EL (cell line): Measurements from ENCODE around the gene EIF4G3.
"Not testable (repeated sequence)": the region's sequence is repeated elsewhere in the genome, so short reads cannot be mapped to it uniquely, and the experiment has no call there.

ENCODE experiments used
- DNase-seq: peaks from one replicate; pipeline ENCODE4 v3.0.0-alpha.2; 2016

The EIF4G3 gene

DNA sequence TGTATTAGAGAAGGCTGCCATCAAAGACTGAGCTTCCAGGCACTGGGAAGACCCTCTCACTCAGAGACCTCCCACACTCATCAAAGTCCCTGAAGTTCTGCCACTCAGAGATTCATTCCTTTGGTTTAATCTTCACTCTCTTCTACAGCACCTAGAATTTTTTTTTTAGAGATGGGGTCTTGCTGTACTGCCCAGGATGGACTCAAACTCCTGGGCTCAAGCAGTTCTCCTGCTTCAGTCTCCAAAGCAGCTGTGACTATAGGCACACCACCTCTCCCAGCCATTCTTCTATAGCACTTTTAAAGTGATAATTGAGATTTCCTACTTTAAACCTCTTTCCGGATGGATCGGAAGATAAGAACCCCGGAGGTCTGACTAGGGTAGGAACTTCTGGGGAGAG lies 385.9 kb downstream of the EIF4G3 start:
- no peak for DNase-seq

DNA sequence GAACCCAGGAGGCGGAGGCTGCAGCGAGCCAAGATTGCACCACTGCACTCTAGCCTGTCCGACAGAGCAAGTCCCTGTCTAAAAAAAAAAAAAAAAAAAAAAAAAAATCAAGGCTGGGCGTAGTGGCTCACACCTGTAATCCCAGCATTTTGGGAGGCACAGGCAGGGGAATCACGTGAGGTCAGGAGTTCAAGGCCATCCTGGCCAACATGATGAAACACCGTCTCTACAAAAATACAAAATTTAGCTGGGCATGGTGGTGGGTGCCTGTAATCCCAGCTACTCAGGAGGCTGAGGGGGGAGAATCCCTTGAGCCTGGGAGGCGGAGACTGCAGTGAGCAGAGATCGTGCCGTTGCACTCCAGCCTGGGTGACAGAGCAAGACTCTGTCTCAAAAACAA lies 387.1 kb downstream of the EIF4G3 start:
- not testable (repeated sequence) for DNase-seq

DNA sequence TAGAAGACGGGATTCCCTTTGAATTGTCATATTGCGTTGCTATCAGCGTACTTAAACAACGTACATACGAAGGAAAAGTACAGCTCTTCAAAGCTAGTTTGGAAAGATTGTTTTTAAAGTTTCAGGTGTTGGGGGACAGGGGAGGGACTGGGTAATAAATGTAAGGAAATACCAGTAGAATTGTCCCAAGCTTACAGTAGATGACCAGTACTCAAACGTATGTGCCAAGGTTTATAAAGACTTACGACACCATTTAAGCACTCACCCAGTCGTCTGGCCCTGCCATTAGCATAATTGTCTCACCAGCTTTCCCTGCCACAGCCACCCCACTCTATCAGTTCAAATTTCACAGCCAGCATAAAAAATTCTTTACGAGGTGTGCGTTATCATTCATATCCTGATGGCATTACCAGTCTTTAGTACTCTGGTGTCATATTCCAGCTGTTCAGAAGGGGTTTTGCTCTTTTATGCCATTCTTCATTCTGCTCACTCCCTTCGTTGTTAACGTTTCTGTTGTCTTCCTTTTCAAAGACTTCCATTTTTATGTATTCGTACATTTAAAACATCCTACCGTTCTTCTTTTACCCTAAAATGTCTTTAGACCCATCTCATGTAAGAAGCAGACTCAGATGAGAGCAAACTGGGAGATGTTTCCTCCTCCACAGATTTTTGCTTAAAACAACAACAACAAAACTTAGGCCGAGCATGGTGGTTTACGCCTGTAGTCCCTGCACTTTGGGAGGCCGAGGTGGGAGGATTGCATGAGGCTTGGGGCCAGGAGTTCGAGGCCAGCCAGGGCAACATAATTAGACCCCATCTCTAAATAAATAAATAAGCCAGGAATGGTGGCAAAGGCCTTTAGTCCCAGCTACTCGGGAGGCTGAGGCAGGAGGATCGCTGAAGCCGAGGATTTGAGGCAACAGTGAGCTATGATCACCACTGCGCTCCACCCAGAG lies 388.6 kb downstream of the EIF4G3 start:
- DNase-seq: peak; percentile 64

DNA sequence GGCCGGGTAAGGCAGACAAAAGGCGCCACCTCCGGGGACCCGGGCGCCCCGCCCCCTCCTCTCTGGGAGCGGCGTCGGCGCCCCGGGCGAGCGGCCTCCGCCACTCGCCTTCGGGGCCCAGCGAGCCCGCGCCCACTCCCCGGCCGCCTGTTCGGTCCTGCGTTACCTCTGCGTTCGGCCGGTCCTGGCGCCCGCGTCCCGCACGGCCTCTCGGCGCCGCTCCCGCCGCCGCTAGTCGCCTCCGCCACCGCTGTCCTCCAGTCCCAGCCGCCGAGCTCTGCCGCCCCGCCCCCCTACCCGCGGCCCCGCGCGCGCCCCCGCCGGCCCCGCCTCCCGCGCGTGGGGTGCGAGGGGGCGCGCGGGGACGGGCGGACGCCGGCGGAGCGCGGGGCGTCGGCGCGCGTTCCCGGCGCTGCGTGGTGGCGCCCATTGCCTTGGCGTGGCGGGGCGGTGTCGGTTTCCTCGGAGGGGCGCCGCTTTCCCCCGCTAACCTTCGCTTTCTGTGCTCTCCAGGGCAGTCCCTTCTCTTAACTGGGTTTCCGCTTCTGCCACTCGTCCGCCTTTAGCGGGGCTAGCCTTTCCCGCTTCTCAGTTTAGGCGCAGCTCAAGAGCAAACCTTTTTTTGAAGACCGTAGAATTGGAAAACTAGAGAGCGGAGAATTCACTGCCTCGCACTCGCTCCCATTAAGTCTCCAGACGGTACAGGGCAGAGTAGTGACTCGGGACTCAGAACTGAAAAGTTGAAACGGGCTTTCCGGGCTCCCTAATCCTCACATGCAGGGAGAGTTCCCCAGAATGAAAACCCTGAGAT lies 389.5 kb downstream of the EIF4G3 start, which contains the start of gene HP1BP3:
Gene HP1BP3 (minus strand): TSS at position 279 of the 811 bp plus-strand sequence. CDS start 6,867 bp downstream, outside the sequence.
- peak; percentile 78 for DNase-seq

DNA sequence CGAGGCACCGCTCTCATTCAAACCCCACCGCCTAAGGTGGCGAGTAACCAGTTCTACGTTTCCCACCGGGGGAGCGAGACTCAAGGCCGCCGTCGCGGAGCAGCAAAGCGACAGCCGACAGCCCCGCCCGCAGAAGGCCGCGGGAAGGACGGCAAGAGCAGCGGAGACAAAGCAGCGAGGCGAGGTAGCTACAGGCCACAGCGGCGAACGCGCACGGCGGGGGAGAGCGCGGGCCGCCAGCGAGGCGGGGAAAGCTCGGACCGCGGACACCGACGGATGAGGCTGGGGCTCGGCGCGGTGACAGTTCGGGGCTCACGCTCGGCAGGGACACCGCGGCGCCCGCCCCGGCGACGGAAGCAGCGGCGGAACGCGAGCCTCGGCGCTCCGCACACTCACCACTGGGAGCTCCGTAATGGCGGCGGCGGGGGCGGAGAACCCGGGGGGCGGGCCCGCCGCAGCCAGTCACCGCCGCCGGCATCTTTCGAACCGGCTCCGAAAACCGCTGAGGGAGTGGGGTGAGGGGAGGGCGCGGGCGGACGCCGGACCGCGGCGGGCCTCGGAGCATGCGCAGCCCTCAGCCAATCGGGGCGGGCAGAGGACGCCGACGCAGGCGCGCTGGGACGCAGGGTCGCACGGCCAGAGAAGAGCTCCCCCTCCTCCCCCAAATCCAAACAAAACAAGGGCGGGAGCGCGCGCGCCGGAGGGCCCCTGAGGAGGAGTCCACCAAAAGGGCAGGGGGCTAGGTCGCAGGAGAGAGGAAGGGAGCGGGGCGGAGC lies 390.3 kb downstream of the EIF4G3 start:
- peak; percentile 96 for DNase-seq

DNA sequence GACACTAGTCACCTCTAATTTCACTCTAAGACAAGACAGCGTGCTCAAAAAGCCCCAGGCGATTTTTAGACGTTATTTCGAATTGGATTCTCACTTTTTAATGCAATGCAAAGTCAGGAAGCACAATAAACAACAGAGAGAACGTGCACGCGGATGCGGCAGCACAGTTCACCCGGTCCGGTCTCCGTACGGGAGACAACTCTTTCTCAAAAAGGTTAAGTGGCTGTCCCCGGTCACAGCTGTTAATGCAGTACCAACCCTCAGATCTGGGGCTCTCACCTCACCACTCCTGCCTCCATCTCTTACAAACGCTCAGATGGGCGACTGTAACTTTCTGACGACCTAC lies 390.8 kb downstream of the EIF4G3 start:
- no peak for DNase-seq

DNA sequence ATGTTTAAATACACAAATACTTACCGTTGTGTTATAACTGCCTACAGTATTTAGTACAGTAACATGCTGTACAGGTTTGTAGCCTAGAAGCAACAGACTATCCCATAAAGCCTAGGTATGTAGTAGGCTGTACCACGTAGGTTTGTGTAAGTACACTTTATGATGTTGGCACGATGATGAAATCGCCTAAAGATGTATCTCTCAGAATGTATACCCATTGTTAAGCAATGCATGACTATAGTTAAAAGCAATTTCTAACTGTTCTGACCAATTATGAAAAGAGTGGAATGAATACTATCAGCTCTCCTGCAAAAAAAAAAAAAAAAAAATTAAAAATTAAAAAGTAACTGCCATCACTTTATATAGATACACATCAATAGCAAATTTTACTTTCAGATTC lies 401.0 kb downstream of the EIF4G3 start:
- DNase-seq: no peak

DNA sequence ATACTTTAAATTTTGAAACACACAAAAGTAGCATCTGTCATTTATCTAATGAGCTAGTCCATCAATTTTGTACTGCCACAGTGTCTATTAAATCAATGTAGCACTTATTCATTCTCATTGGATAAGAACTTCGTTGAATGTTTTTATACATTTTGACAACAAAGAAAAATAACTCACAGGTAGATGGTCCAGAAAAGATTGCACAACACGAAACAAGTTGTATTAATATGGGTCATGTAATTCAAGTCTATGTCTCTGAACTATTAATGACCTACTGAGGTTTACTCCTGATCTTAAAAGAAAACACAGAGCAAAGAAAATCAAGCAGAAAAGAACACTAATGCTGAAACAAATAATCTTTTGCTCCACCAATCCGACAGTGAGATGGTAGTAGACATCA lies 404.9 kb downstream of the EIF4G3 start:
- no peak for DNase-seq

DNA sequence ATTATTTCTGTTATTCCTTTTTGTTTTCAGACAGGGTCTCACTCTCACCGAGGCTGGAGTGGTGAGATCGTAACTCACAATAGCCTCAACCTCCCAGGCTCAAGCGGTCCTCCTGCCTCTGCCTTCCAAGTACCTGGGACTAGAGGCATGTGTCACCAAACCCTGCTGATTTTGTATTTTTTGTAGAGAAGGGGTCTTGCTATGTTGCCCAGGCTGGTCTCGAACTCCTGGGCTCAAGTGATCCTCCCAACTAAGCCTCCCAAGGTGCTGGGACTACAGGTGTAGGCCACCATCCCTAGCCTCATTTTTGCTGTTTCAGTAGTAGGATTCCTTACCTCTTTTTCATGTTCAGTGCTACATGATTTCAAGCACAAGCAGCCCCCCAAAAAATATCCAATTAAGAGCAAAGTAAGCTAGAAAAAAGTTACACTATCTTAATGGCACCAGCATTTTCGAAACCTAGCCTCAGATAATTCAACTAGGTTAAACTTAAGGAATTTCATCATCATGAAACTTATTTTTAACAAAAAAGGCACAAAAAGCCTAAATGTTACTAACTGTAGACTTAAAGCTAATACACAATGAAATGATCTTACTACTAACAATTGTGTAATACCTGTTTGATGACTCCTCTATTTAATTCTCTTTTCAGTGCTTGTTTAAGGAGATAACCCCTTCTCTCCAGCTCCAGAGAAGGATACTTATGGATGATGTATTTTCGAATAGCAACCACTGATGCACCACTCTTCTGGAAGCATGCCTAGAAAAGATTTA lies 406.2 kb downstream of the EIF4G3 start:
- no peak for DNase-seq

DNA sequence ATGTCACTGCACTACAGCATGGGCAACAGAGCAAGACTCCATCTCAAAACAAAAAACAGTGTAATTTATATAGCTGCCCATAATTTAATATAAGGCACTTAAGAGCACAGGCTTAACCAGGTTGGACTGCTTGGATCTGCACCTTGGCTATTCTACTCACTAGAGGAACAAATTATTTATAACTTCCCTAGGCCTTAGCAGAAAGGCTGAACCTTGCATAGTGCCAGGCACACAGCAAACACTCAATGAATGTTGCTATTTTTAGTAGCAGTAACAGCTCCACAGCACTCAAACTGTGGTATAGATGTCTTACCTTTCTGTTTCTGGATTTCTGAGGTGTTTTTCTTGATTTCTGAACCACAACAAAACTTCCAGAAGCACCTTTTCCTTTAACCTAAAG lies 409.4 kb downstream of the EIF4G3 start:
- no peak for DNase-seq

DNA sequence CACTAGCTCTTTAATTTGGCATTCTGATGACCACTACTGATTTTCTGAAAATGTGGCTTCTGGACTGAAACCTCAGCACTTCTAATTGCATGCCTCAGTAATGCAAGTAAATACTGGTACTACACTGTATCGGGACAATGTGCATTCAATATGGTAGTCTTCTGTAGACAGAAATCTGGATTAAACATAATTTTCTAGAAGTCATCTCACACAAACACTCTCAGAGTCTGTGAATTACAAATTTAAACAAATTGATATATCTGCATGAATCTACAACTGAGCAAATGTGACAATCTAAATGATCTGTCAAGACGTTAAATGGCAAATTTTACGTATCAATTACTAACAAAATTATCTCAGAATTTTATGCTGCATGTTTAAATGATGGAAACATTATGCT lies 413.3 kb downstream of the EIF4G3 start:
- DNase-seq: no peak

DNA sequence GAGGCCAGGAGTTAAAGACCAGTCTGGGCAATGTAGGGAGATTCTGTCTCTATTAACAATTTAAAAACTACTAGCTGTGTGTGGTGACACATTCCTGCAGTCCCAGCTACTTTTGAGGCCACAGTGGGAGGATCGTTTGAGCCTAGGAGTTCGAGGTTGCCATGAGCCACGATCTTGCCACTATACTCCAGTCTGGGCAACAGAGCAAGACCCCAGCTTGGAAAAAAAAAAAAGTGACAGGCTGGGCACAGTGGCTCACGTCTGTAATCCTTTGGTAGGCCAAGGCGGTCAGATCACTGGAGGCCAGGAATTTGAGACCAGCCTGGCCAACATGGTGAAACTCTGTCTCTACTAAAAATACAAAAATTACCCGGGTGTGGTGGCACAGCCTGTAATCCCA lies 416.4 kb downstream of the EIF4G3 start:
- no peak for DNase-seq
